Ovary (tissue), 3 donors: ENCODE measurements around the gene SLC25A11.

Source experiments
- EP300 ChIP-seq: sonication (generic); formaldehyde crosslinking; IDR thresholded peaks from one replicate; pipeline ENCODE4 v1.6.1; 2017; ENCODE audit warnings: antibody characterized with exemption
- POLR2A ChIP-seq: fragments of 450-650 bp; IDR thresholded peaks from one replicate; pipeline ENCODE4 v1.6.1; 2017; ENCODE audit warnings: antibody characterized with exemption, mild to moderate bottlenecking, moderate library complexity
- TF ChIP-seq, protein P1 (sequence below), 3 donors: fragments of 450-650 bp in 2 of 3; fragments of 200-600 bp in 1 of 3; IDR thresholded peaks; one replicate each; pipeline versions ENCODE4 v1.5.1 to v1.8.0; 2016 to 2022; ENCODE audit warnings: antibody characterized with exemption in 3 of 3, mild to moderate bottlenecking in 1 of 3
- donor health status: DM: no; HTN: no; CAD: no.

DNA sequence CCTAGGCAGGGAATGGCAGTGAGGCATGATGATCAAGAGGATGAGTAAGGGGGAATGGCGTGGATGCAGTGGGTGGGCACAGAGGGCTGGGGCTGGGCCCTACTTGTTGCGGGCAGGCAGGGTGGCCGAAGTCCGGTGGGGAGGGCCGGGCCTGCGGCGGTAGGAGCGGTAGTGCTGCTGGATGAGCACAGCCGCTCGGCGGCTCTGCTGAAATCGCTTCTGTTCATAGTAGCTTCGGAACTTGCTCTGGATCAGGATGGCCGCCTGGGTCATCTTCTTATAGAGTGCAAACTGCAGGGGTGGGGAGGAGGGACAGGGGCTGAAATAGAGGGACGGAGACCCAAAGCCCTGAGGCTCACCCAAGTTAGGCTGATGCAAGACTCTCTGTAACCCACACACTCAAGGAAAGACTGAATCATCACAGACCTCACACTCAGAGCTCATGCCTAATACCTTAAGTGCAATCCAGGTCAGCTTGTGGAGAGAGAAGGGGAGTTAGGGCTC, 29.3 kb upstream of the SLC25A11 start:
- TF ChIP-seq, protein P1, sequence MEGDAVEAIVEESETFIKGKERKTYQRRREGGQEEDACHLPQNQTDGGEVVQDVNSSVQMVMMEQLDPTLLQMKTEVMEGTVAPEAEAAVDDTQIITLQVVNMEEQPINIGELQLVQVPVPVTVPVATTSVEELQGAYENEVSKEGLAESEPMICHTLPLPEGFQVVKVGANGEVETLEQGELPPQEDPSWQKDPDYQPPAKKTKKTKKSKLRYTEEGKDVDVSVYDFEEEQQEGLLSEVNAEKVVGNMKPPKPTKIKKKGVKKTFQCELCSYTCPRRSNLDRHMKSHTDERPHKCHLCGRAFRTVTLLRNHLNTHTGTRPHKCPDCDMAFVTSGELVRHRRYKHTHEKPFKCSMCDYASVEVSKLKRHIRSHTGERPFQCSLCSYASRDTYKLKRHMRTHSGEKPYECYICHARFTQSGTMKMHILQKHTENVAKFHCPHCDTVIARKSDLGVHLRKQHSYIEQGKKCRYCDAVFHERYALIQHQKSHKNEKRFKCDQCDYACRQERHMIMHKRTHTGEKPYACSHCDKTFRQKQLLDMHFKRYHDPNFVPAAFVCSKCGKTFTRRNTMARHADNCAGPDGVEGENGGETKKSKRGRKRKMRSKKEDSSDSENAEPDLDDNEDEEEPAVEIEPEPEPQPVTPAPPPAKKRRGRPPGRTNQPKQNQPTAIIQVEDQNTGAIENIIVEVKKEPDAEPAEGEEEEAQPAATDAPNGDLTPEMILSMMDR (IDR thresholded peaks at IDR 0.05) = no peak
- no peak for TF ChIP-seq EP300
- no peak for TF ChIP-seq POLR2A
